NCI-H1417 treated with DMSO at 0.1 percent for 48 hours (cell line): ENCODE results near the gene RPL38.

Experiments
- DNase-seq: peaks from one replicate; lab custom pipeline; 2025; lab: John Stamatoyannopoulos, UW

The RPL38 gene

DNA sequence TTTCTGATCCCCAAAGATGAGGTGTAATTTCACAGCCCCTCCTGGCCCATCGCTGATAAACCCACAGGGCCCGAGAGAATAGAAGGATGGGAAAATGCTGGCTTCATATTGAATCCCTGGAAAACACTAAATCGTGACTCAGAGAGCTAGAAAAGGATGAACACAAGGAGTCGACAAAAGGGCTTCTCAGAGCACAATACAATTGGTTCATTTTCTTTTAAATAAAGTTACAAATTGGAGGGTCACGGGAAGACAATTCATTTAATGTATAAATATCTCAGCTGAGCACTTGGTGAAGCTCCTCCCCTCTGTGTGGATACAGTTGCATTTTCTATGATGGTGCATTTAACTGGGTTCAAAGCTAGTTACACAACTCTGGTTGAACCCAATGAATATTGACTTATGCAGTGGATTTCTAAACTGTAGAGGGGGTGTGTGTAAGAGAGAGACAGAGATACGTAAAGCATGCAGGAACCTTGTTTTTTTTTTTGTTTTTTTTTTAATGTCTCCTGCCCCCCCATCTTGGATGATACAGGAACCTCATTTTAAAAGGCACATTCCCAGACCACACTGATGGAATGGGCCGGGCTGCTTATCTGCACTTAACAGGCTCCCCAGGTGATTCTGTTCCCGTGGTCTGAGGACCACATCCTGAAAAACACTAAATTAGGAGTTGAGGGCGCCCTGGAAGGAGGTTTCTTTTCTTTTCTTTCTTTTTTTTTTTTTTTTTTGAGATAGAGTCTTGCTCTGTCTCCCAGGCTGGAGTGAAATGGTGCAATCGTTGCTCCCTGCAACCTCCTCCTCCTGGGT is 24.0 kb downstream of the RPL38 start:
- DNase-seq: no peak

DNA sequence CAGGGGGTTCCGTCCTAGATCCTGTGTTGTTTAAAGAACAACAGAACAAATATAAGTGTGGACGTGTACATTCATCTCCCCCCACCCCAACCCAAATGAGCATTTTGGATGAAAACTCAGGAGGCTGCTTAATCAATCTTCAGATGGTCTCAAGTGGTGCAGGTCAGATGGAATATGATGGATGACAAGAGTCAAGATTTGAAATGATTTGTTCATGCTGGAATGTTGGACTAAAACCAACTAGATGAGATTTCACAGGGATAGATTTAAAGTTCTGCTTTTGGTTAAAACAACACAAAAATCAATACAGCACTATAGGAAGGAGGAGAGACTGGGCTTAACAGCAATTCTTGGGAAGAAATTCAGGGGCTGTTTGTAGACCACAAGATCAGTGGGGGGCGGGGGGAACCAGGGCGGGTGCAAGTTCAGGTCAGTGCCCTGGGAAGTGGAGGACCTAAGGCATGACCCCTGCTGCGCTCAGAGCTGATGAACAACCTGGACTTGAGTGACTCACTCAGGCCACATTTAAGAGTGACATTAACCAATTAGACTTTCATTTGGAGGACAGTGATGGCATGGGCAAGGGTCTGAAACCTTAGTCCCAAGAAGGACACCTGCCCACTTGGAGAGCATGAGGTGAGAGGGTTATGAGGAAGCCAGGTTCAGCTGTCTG is 25.0 kb downstream of the RPL38 start:
- no peak for DNase-seq

DNA sequence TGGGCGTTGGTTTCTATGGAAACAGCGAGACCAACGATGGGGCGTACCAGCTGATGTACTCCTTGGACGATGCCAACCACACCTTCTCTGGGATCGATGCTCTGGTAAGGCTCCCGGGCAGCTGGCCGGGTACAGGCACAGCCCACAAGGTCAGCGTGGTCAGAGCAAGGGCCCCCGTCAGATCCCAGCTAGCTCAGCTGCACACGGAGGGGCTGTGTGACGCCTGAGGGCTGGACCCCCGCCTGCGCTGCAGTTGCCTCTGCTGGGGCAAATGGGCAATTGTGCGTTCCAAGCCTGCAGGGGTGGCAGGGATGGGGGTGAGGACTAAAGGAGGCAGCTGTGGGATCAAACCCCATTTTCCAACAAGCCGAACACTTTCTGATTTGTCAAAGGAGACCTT is 27.4 kb downstream of the RPL38 start:
- no peak for DNase-seq

DNA sequence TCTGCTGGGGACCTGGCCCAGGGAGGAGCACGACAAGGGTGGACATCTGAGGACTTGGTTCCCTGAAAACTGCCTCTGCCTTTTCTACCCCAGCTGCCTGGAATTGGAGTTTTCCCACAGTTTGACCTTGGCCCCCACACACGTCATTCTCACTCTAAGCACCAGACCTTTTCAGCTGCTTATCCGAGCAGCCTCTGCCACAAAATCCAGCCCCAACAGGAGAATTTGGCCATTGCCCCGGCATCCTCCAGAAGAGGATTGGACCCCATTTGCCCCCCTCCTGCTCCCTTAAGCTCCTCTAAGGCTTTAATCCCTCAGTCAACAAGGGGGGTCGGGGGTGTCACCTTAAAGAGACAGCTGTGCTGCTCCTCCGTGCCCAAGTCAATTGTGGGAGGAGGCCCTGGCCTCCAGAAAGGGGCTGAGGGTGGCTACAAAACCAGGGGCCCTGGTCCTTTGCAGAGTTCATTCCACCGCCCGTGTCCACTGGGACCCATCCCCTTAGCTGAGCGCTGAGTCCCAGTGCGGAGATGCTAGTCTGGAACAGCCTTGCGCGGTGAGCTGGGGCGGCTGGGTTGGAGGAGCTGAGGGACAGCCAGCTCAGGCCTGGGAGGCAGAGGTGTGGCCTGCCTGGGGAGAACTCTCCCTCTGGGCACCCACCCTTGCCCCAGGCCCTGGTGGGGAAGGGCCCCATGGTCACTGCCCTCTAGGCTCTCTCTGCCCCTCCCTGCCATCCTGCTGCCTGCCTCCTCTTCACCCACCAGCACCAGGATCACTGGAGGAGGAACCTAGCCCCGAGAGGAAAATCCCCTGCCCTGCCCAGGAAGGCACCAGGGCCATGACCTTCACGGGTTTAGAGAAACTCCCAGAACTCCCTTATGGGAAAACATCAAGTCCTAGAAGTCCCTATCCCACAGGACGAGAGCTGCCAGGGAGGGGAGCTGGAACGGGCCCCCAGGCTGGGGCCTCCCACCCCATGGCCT is 28.7 kb downstream of the RPL38 start:
- no peak for DNase-seq

DNA sequence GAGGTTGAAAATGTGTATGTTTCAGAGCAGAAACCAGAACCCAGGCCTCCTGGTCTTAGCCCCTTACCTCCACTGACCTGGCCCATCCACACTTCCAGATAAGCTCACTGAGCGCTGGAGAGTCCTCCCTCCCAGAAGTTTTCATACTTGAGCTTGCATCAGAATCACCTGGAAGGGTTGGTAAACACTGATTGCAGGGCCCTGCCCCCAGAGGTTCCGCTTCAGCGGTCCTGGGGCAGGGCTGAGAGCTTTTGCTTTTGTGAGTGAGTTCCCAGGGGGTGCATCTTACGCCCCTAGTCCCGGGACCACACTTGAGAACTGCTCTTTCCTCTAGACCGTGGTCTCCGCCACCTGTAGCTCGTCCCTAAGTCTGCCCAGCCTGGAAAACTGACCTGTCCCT is 30.5 kb downstream of the RPL38 start:
- DNase-seq: no peak

DNA sequence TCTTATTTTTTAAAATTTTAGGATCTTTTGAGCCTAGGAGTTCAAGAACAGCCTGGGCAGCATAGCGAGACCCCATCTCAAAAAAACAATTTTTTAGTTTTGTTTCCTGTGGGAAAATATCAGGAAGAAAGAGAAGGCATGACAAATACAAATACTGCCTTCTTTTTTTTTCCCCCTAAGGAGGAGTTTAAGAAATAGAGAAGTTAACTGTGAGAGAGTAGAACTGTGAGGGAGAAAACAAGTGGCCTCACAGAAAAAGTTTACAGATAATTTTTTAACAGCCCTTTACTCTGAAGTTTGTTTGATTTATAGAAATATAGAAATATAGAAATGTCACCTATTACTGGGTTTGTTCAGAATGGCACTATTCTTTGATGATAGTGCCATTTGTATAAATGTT is 31.0 kb downstream of the RPL38 start:
- DNase-seq: no peak

DNA sequence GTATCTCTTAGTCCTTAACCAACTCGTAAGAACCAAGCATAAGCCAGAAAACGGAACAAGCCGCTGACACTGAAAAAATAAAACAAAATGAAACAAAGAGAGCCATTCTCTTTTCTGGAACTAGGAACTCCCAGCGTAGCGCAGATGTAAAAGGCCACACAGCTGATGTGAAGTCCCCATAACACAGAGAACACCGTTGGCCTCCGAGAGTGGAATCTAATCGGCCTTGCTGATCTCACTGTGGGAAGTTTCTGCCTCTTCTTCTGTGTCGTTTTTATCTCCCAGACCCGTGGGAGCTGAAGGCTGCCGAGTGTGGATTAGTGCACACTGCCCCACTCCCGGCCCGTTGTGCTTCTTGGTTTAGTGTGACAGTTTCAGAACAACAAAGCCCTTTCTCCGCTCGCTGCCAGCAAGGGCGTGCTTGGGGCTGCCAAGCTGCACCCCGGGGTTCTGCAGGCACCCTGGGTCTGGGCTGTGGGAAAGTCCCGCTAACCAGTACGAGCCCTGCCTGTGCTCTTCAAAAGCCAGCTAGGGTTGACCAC is 31.6 kb downstream of the RPL38 start:
- no peak for DNase-seq

DNA sequence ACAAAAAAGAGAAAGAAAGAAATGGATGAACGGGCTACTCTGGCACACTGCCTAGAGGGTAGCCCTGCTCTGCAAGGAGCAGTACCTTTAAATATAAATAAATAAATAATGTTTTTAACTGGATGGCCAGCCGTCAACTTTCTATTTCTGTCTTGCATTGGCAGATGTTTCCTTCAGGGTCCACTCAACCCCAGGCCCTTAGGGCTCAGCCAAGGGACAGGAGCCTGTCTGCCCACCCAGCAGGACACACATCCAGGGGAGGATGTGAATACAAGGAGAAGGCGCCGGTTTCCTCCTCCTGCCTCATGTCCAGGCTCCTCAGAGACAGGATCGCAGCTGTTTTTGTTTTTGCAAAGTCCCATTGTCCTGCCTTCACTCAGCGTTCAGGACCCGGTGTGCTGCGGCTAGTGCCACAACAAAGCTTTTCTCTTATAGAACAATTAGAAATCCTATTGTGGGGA is 32.5 kb downstream of the RPL38 start:
- DNase-seq: no peak

DNA sequence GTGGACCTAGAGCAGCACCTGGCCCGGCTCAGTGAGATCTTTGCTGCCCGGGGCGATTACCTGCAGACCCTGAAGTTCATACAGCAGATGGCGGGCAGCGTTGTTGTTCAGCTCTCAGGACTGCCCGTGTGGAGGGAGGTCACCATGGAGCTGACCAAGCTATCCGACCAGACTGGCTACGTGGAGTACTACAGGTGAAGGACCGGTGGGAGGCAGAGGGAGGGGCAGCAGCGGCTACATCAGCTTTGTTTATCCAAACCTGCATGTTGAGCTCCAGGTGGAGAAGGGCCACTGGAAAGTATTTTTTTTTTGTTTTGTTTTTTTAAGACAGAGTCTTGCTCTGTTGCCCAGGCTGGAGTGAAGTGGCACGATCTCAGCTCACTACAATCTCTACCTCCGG is 33.8 kb downstream of the RPL38 start:
- DNase-seq: no peak

DNA sequence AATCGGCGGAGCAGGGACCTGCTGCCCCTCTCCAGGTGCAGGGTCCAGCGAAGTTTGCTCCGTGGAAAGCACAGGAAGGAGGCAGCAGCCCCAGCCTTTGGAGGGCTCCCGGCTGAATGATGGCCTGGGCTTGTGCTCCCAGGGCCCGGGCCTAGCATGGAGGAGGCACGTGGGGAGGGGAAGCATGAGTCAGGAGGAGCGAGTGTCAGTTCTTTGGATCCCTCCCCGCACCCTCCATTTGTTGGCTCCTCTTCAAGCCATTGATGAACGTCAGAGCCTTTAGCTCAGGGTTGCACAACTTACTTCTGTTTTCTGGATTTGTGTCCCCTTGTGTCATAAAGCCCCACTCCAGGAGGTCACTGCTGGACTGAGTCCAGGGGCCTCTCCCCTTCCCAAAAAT is 35.7 kb downstream of the RPL38 start:
- no peak for DNase-seq

DNA sequence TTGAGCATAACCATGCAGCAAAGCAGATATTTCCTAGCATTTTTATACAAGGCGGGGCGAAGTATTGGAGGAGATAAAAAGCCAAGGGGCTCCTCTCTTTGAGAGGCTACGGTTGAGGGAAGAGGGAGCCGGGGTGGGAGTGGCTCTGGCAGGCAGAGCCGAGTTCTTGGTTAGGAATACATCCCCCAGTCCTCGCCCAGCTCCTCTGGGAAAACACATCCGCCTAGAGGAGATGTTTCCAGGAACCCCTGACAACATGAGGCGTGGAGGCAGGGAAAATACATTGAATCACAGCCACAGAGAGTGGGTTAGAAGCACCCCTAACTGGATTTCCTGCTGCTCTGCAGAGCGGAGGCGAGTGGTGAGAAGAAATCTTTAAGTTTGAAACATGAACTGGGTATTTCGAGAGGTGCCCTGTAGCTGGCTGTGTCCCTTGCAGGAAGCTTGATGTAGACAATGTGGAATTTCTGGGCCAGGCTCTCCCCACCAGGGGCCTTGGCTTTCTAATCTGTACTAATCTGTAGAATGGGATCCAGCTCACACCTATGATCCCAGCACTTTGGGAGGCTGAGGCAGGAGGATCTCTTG is 37.2 kb downstream of the RPL38 start:
- DNase-seq: no peak

DNA sequence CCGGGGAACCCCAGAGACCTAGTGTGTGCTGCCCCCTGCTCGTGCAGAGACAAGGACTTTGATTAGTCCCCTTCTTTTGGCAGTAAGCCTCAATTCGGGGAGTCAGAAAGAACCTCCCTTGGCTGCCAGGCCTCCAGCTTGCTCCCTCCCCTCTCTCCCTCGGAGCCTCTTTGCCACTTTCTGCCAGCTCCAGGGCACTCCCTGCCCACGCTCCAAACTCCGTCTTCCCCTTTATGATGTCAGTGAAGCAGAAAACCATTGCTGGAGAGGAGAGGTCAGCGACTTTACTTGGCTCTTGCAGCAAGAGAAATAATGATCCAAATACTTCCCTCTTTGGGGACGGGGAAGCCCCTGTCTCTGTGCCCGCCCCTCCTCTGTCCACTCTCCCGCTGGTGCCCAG is 38.0 kb downstream of the RPL38 start:
- no peak for DNase-seq

DNA sequence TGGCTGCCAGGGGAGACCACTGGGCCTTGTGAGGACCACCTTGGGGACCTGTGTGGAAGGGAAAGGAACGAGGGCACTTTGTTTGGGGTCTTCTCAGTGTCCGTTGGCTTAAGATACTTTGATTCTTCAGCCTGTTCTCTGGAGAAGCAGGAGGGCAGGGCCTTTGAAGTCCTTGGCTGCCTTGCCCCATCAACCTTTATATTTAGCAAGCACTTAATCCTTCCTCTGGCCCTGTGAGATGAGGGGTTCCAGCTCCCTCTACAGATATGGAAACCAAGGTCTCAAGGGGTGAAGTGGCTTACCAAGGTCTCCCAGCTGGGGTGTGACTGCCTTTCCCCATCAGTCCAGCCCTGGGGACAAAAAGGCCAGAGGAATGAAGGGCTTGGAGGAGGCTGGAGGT is 38.4 kb downstream of the RPL38 start:
- no peak for DNase-seq

DNA sequence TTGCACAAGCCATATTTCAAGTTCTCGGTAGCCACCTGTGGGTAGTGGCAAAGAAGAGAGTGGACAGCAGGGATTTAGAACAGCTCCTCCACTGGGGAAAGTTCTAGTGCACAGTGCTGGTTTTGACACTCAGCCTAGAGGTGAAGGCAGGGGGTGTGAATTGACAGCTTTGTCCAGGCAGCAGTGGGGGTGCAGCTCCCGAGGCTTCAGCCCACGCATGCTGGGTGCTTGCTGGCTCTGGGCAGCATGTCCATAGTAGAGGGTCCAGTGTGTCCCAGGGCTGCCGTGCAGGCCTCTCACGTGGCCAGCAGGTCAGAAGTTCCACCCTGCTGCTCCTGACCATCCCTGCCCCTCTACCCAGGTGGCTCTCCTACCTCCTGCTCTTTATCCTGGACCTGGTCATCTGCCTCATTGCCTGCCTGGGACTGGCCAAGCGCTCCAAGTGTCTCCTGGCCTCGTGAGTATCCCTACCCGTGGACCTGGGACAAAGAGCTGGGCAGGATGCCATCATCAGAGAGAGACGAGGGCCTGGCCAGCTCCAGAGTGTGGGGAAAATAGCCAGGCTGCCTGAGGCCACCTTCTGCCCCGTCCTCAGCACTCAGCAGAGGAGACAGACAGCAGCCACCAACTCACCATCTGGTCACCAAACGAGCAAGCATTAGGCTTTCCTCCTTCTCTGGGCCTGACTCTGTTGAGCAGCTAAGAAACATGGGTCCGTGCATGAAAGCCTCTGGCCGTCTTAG is 39.7 kb downstream of the RPL38 start:
- DNase-seq: no peak

DNA sequence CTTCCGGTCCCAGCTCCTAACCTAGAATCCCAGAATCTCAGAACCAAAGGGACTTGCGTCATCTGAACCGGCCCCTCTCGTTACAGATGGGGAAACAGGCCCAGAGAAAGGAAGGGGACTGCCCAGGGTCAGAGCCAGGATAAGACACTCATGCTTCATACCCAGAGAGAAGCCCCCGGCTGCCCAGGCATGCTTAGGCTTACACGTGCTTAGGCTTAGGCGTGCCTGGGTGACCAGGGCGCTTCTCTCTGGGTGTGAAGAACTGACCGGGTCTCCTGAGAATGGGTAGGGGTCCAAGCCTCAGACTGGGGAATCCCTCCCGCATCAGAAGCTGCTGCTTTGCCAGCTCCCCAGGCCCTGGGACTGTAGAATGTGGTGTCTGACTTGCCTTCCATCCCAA is 40.6 kb downstream of the RPL38 start:
- no peak for DNase-seq

DNA sequence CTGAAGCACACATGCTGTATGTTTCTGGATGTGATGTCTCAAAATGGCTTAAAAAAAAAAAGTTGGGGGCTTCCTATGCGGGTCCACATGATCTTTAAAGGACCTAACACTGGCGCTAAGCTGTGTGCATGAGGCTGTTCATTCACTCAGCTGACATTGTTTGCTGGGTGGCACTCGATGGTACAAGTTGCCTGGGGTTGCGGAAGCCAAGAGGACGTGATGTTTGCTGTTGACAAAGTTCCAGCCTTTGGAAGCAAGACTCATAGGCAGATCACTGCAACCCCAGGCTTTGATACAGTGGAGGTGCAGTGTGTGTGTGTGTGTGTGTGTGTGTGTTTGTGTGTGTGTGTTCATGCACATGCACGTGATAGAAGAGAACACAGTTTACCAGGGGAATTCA is 41.1 kb downstream of the RPL38 start:
- no peak for DNase-seq

DNA sequence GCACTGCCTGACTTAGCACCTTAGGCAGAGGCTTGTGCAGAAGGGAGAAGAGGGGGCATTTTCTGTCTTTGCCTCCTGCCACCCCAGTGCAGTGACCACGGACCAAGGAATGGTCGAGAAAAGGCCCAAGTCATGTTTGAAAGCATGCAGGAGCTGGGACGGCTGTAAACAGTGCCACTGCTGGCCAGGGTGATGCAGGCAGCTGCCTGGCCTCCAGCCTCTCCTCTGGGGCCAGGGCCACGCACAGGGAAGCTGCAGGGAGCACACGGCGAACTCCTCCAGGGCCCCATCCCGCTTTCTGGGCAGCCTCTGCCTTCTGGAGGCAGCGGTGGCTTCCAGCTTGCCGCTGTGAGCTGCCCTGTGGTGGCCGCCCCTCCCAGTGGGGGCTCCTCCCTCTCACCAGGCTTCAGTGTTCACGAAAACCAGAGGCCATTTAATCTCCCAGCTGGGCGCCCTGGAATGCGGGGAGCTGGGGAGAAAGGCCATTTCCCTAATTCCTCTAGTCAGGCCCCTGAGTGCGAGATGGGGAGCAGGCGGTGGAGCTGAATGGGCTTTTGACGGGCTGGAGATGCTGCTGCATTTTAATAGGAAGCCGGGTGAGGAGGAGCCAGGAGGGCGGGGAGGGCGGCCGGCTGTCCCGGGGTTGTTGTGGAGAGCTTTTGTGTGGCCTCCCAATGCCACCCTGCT is 41.8 kb downstream of the RPL38 start:
- no peak for DNase-seq

DNA sequence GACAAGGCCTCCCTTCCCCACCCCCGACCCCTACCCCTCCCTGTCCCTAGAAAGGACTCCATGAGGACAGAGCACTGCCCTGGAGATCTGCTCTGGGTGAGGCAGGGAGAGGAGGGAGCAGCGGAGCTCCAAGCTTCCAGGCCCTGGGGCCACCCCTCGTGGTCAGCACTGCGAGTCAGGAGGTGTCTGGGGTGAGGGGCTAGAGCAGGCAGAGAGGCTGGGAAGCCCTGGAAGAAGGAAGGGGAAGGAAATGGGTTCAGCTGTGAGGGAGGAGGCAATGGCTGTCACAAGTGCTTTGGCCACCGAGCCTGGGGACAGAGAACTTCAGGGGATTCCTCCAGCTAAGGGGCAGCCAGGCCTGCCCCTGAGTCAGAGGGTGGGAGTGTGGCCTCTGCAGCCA is 42.4 kb downstream of the RPL38 start:
- DNase-seq: no peak

DNA sequence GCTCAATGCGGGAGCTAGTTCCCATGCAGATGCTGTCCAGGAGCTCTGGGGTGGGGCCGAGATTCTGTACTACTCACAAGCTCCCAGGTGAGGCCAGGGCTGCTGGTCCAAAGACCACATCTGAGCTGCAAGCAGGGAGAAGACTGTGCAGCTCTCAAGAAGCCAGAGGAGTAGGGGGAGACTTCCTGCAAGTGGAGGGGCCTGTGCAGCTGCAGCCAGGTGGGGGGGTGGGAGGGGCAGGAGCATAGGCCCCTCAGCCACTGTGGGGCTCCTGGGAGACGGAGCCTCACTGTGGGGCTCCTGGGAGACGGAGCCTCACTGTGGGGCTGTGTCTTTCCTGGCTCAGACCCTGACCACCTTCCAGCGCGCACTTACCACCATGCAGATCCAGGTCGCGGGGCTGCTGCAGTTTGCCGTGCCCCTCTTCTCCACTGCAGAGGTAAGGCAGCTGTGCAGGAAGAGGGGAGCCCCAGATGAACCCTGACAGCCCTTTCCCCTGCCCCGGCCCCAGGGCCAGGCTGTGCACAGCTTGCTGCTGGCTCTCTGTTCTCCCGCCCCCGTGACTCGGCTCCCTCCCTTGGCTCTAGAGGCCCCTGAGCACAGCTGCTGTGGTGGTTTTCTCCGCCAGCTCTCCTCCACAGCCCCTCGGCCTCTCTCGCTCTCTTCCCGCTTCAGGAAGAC is 46.3 kb downstream of the RPL38 start:
- no peak for DNase-seq
